HL-60/S4 treated with phorbol 12-myristate 13-acetate at 8.2 ng/mL for 4 days and 3 days (cell line): ENCODE data around the gene RTN4IP1.
"Not testable (repeated sequence)": the region's sequence is repeated elsewhere in the genome, so short reads cannot be mapped to it uniquely, and the experiment has no call there.

Experiments used
- in situ Hi-C: fragments of 300-500 bp; cut with MboI; formaldehyde crosslinking; loops from 2 replicates; pipeline ENCODE4 v1.15.0; 2022; ENCODE audit warnings: low sequenced_read_pairs

The RTN4IP1 gene

DNA sequence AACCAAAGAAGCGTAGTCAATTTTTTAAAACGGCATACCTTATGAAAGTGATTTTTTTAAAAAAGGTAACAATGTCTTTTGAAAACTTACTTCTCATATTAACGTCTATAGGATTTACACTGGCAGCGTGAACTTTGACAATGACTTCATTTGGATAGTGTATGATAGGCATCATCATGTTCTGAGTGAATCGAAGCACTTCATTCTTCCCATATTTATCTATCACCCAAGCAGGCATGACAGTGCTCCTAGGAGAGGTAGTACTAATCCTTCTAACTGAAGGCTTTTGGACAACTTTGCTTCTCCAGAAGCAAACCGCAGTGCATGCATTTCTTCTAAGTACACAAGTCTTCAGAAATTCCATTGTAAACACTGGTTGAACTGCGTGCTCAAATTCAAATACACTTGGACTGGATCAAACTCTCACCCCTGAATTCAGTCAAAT is 618 bp downstream of the RTN4IP1 start:
- in situ Hi-C loops, result no loop called here

DNA sequence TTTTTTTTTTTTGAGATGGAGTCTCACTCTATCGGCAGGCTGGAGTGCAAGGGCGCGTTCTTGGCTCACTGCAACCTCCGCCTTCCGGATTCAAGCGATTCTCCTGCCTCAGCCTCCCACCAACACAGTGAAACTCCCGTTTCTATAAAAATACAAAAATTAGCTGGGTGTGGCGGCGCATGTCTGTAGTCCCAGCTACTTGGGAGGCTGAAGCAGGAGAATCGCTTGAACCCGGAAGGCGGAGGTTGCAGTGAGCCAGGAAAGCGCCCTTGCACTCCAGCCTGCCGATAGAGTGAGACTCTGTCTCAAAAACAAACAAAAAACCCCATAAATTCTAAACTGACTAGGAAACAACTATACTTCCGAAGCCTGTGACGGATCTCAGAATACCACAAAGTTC is 1.5 kb downstream of the RTN4IP1 start:
- in situ Hi-C loops, result not testable (repeated sequence)

DNA sequence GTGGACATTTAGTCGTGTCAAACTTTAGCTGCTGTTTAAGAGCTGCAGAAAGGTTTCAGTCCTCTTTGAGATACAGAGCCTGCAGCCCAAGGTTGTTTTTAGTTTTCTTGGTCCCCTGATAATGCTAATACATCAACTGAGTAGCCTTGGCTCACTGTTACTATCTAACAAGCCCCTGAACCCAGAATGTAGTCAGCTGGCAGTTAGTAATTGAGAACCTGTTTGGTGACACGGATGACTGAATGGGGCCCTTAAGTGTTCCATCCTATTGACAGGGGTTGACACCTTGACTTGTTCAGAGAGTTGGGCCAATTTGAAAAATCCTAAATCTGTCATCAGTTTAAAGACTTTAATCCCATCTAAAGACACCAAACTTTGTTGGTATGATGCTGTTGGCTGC is 2.8 kb downstream of the RTN4IP1 start:
- in situ Hi-C loops, result no loop called here

DNA sequence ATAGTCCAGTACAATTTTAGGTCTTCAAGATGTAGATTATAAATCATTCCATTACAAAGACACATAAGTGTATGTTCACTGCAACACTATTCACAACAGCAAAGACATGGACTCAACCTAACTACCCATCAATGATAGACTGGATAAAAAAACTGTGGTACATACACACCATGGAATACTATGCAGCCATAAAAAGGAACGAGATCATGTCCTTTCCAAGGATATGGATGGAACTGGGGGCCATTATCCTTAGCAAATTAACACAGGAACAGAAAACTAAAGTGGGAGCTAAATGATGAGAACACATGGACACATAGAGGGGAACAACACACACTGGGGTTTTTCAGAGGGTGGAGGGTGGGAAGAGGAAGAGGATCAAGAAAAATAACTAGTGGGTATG is 6.3 kb downstream of the RTN4IP1 start:
- in situ Hi-C loops, result no loop called here

DNA sequence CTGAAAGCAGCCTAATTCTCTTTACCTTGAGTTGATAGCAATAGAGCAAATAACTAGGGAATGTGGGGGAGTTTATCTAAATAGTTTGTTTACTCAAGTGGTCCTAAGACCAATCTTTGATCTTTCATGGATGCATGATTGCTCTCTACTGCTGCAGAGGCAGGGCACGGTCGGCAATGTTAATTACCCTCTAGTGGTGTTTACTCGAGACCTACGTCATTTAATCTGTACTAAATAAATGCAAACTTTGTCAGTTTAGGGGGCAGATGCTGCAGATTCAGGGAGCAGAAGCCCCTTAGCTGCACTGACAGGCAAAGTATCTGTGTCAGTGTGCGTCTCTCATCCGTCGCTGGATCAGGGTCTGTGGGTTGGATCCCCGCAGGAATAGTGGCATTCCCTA is 6.9 kb downstream of the RTN4IP1 start:
- in situ Hi-C loops, result no loop called here

DNA sequence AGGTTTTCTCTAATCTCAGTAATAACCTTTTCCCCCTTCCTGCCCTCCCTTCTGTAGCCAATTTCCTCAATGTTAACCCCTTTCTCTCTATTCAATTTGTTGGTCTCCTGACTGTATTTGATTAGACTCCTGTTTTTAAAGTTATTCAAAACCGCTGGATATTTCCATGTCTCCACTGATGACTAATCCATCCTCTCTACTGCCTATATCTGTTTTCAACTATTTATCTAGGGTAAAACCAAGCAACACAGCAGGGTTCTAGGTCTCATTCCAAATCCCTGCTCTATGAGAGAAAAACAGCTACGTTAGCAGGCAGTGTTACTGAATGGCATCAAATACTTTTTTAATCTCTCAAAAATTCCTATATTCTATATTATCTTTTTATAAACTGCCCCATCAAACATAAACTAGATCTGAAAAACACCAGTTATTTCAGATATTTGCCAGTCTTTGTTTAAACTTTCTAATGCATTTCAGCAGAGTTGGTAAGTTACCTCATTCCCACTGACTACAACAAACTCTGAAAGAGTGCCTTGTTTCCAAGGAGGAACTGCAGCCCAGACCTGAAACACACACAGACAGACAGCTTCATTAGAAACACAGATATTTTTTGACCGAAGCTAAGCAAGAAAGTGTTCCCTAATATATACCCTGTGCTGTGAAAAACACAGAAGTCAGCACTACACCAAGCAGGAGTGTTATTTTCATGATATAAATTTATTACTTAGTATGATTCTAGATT is 8.2 kb downstream of the RTN4IP1 start:
- in situ Hi-C loops, result no loop called here

DNA sequence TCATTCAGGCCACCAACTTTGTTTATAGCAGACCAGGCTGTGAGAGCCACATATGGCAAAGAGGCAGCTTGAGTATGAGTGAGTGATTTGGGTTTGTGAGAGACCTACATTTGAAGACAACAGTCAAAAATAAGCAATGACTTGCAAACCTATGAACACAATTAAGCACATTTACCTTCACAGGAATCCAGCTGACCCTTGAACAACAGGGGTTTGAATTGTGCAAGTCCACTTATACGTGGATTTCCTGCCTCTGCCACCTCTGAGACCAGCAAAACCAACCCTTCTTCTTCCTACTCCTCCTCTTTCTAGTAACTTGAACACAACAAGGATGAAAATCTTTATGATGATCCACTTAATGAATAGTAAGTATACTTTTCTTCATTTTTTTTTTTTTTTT is 10.1 kb downstream of the RTN4IP1 start:
- in situ Hi-C loops, result no loop called here

DNA sequence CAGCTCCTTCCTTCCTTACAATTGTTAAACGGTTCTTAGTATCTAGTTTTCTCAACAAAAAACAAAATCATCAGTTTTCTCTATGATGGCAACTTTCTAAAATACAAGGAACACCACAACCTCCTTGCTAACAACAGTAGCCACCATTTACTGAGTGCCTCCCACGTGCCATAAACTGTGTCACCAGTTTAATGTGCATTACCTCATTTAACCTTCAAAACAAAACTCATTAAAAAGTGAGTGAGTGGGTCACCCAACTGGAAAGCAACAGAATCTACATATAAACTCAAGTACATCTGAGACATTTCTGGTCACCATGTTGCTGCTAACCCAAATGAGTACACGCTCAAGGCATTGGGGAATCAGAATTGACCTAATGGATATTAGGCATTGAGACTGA is 11.0 kb downstream of the RTN4IP1 start:
- in situ Hi-C loops, result no loop called here

DNA sequence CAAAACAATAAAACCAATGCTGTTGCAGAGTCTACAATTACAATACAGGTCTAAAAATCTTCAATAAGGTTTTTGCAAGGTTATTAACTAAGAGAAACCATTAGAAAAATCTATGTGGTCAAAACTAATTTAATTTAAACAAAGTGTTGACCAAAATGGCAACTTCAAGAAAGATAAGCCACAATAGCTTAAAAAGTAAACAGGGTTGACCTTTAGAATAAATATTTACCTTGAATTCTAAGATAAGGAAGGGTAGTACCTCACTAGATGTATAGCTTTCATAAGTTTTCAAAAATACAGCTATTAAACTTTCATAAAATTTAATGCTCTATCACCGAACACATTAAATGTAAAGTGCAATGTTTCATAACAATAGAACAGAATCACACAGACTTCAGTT is 11.4 kb downstream of the RTN4IP1 start:
- in situ Hi-C loops, result no loop called here

DNA sequence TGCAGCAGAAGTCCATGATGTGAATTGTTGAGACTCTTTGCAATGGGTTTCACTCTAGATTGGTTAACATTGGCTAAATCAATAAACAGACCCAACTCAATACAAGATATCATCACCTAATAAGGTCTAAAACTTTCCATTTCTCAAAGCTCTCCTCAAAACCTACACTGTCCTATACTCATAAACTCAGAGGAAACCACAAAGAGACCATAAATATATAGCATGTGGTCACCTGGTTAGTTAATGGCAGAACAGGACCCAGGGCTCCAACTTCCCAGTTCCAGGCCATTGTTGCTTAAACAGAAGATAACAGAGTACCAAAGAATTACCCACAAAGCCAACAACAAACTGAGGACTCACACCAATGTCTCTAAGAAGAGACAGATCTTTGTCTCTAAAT is 12.0 kb downstream of the RTN4IP1 start:
- in situ Hi-C loops, result no loop called here

DNA sequence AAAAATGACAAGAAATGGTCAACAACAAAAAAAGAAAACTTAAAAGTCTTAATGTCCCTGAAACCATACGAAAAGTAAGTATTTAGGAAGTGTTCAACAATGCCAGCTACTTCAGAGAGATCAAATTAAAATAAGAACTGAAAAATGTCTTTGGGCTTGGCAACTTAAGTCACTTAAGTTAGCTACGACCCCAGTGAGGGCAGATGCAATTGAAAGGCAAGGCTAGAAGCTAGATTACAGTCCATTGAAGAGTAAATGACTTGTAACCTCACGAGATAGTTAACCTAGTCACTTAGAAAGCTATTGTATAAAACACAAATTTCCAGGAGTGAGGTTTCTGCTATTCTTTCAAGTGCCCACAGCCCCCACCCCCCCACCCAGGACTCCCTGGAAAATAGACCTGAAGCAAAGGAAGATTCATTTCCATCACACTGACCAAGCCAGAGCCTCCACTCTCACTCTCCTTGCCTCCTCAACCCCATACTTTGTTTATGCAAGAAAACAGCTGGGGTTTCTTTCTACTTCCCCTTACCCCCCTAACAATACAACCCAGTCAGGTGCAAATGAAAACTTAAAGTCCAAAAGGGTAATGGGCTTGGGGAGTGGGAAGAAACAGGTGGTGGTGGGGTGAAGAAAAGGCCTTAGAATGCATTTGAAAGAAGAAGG is 14.6 kb downstream of the RTN4IP1 start:
- in situ Hi-C loops, result no loop called here

DNA sequence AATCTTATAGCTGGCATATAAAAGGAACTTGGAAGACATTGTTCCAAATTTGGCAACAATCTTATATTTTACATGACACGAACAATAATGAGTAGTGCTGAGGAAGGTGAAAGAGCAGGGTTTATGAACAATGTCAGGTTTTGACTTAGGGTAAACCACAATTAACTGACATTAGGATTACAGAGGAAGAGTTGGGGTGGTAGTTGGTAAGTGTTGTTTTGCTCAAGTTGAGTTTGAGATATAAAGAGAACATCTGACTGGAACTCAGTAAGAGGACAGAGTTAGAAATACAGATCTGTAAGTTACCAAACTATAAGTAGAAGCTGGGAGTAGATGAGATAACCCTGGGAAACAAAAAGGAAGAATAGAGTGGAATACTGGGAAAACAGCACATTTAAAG is 15.1 kb downstream of the RTN4IP1 start:
- in situ Hi-C loops, result no loop called here

DNA sequence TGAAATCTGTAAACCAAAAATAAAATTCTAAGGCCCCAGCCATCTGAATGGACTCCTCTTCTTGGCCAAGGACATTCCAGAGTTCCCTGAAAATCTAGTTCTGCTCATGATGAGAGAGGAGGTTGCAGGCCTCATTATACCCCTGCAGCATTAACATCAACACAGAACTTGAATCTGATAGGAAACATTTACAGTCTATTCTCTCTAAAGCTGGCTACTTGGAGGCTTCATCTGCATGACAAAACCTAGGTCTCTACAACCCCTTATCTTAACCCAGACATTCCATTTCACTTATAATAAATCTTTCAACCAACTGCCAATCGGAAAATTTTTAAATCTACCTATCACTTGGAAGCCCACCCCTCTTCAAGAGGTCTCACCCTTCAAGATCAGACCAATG is 15.7 kb downstream of the RTN4IP1 start:
- in situ Hi-C loops, result no loop called here

DNA sequence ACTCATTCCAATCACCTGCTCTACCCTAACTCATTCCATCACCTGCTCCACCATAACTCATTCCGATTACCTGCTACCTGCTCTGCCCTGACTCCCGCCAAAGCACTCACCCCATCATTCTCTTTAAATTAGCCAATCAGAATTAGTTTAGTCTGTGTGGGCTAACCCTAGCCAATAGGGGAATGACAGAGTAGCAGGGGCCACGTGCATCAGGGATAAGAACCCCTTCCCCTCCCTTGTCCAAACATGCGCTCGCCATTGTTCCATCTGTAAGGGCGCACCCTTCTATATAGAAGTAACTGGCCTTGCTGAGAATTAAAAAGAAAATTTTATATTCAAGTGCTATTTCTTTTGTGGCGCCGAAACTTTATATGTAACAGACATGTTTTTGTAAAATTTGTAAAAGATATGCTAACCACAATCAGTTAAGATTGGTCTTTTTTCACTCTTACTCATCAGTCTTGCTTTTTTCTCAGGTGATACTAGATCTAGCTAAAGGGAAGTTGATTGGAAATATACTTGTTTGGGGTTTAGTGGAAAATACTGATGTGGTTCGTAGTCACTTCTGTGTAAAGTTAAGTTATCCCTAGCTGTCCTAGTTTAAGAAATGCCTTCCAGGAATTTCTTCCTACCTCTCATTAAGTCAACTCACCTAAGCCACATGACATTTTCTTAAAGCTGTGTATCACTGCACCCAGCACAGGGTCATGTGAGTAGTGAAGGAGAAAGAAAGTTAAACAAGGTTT is 16.5 kb downstream of the RTN4IP1 start:
- in situ Hi-C loops, result no loop called here

DNA sequence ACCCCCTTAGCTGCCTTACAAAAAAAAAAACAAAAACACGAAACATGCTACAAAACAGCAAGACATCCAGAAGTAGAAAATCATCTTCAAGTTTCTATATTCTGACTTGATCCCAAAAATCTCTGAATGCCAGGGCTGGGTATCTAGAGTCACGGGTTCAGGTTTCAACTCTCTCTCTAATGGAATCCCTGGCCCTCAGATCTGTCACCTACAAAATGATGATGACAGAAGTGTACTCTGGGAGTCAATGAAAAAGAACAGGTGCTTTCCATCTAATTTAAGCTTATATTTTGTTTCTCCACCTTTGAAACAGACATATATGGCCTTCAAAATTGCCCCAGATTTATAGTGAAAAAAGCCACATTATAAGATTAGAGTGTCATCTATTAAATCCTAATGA is 18.3 kb downstream of the RTN4IP1 start:
- in situ Hi-C loops, result no loop called here

DNA sequence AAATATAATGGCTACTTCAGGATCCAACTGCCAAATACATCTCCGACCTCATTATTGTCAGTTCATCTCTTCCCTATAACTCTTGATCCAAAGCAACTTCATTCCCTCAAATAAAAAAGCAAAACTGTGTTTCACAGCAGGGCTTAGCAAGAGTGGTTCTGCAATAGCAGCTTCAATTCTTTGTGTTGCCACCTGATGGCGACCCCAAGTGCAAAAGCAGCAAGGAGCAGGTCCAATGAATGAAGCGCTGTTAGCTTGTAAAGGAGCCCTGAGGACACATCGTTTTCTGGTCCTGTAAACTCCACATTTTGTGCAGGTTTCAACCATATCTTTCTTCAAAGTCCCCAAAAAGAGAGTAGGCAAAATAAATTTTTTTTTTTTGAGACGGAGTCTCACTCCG is 19.6 kb downstream of the RTN4IP1 start:
- in situ Hi-C loops, result no loop called here

DNA sequence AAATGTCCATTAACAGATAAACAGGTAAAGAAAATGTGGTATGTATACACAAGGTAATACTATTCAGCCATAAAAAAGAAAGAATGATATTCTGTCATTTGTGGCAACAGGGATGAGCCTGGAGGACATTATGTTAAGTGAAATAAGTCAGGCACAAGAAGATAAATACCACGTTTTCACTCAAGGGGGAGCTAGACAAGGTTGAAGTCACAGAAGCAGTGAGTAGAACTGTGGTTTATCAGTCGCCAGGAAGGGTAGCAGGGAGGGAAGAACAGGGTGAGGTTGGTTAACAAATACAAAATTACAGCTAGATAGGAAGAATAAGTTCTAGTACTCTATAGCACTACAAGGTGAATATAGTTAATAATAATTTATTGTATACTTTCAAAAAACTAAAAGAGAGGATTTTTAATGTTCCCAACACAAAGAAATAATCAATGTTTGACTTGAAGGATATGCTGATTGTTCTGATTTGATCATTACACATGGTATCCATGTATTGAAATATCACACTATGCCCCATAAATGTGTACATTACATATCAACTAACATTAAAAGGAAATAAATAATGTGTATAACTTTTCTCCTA is 21.1 kb downstream of the RTN4IP1 start:
- in situ Hi-C loops, result no loop called here

DNA sequence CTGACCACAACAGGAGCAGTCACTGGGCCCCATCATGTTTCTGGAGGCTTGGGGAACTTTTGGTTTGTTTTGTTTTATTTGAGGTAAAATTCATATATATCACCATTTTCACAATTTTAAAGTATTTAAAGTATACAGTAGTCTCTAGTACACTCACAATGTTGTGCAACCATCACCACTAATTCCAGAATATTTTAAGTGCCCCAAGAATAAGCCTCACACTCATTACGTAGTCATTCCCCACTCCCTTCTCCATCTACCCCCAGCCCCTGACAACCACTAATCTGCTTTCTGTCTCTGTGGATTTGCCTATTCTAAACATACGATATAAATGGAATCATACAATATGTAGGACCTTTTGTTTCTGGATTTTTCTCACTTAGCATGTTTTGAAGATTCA is 29.0 kb downstream of the RTN4IP1 start:
- in situ Hi-C loops, result no loop called here

DNA sequence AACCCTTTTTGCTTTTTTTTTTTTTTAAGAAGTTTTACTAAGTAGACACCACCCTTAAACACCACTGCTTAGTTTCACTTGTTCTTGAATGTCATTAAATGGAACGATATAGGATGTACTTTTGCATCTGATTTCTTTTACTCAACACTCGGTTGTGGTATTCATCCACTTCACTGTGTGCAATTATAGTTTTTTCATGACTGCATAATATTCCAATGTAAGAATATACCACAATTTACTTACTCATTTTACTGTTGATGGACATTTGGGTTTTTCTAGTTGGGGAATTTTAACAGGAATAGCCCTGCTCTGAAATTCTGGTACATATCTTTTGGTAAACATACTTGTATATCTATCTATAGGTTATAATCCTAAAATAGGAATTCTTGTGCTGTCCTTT is 29.9 kb downstream of the RTN4IP1 start:
- in situ Hi-C loops, result no loop called here

DNA sequence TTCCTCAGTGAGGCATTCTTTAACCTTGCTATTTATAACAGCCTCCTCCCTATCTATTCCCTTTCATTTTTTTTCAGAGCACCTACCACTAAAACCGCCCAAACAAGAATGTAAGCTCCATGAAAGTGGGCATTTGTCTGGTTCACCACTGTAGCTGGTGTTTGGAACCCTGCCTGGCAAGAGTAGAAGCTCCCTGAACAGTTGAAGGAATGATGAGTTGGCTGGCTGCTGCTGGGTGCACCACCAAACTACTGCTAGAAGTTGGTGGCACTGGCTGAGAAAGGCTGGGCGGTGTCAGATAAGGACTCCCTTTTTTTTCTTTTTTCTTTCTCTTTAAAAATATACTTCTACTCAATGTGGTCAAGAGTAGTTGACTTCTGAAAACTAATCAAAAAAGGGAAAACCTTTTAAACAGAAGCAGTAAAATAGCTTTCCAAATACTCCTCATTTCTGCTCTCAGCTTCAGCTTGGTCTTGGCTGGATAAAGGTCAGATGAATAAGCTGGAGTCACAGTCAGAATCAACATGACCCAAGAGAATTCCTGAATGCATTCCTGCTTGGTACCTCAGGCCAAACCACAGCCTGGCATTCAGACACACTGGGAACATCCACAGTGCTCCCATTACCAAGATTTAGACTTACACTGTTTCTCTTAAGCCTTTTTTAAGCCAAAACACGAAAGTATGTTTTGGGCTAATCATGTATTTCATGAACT is 38.0 kb downstream of the RTN4IP1 start:
- in situ Hi-C loops, result no loop called here

DNA sequence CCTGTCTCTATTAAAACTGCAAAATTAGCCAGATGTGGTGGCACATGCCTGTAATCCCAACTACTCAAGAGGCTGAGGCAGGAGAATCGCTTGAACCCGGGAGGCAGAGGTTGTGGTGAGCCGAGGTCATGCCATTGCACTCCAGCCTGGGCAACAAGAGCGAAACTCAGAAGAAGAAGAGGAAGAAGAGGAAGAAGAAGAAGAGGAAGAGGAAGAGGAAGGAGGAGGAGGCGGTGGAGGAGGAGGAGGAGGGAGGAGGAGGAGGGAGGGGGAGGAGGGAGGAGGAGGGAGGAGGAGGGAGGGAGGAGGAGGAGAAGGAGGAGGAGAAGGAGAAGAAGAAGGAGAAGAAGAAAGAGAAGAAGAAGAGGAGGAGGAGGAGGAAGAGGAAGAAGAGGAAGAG is 40.4 kb downstream of the RTN4IP1 start:
- in situ Hi-C loops, result not testable (repeated sequence)
